Activated CD8-positive, alpha-beta memory T cell treated with anti-CD3 and anti-CD28 coated beads for 36 hours (primary cell): ENCODE measurements around the gene SERPINB6. TPM values are rescaled to one million over a fixed set of nuclear protein-coding genes. Genes with fewer than 3 reads are reported as not detected.
"Not testable (repeated sequence)": the region's sequence is repeated elsewhere in the genome, so short reads cannot be mapped to it uniquely, and the experiment has no call there.

Experiments used
- CTCF ChIA-PET: fragments of 350-600 bp; sonication (Branson Sonifier 250); formaldehyde crosslinking; loops from one replicate; lab custom pipeline; 2021; ENCODE audit warnings: antibody characterized with exemption; lab: Charles Lee
- POLR2A ChIA-PET: fragments of 350-600 bp; sonication (Branson Sonifier 250); formaldehyde crosslinking; loops from one replicate; lab custom pipeline; 2021; ENCODE audit warnings: antibody characterized with exemption; lab: Charles Lee
- total RNA-seq, 2 experiments: library from RNA; stranded (reverse); gene quantifications; one replicate each; pipeline ENCODE4 v1.2.3, GENCODE V29; 2021

Gene SERPINB6
- total RNA-seq, 2 experiments from 2014 or later, result 72.1 to 72.8 TPM

- CTCF ChIA-PET, result interaction anchor here (0.9 to 3.7 kb wide), 6 partner anchors 17 to 89 kb away, joined by 3 to 22 read pairs (median 3); no protein-coding TSS in a partner anchor
- POLR2A ChIA-PET, result interaction anchor here (0.6 to 2.7 kb wide), 4 partner anchors 33 to 94 kb away, joined by 3 to 15 read pairs (median 8); partner anchors contain the start of gene SERPINB1
Observed at GRCh38 chr6:2935566-2936291, 35.6 kb downstream of the SERPINB6 start.

DNA sequence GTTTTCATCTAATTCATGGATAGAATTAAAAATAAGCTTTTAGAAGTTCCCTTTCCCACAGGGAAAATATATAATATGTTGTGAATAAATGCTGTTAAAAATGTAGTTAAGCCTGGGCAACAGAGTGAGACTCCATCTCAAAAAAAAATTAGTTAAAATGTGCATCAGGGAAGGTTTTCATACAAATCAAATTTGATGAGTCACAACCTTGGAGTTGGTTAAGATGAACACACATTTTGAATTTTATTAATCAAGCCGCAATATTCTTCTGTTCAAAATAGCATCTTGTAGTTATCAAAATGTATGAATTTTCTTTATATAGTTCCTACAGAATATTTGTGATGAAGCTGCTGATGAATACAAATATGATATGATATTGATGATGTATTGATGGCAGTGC is 37.3 kb downstream of the SERPINB6 start:
- POLR2A ChIA-PET, result no interaction called here
- CTCF ChIA-PET, result interaction anchor here (1.4 to 3.7 kb wide), 2 partner anchors 18 to 87 kb away, joined by 3 to 22 read pairs; no protein-coding TSS in a partner anchor

GRCh38 chr6:2932911-2933310 is 38.5 kb downstream of the SERPINB6 start:
- CTCF ChIA-PET, result interaction anchor here (0.7 to 2.8 kb wide), 10 partner anchors 9 to 241 kb away, joined by 3 to 21 read pairs (median 6); no protein-coding TSS in a partner anchor
- POLR2A ChIA-PET, result not testable (repeated sequence)

DNA sequence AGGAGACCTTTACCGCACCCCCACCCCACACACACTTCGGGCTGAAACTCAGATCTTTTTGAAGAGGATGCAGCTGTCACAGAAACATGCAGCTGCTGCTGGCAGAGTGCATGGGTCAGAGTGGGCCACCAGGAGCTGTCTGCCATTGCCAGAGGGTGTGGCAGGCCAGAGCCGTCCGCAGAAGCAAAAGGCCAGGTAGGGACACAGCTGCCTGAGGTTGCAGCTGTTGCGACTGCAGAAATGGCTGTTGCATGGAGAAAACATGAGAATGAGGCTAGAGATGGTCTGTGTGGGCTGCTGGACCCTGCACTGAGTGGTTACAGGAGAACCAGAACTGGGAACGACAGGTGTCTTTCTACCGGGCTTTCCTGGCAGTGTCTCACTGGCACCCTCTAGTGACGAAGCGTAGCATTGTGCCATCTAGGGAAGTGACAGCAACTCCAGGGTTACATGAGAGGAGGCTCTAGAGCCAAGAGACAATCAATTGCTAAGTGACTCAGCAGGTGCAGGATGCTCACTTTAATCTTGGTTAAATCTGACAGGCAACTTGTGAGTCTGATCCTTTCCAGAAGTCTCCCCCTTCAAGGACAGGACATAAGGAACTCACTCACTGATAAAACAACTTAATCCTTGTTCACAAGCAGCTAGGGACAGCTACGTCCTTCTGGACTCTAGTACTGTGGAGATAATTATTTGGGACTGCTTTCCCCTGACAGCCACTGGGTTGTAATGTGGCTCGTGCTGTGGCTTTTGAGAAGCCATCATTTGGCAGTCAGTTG is 39.2 kb downstream of the SERPINB6 start:
- ChIA-PET CTCF (interaction anchor here (0.7 to 2.8 kb wide), 16 partner anchors 9 to 141 kb away, joined by 3 to 21 read pairs (median 4); partner anchors contain the start of gene SERPINB1), POLR2A (no interaction called here)

- POLR2A ChIA-PET, result no interaction called here
- CTCF ChIA-PET, result interaction anchor here (0.7 to 2.8 kb wide), 10 partner anchors 9 to 140 kb away, joined by 3 to 21 read pairs (median 6); partner anchors contain the start of gene SERPINB1
Observed at GRCh38 chr6:2931055-2931454, 40.3 kb downstream of the SERPINB6 start.

GRCh38 chr6:2927931-2928330 is 43.4 kb downstream of the SERPINB6 start:
- POLR2A ChIA-PET, CTCF ChIA-PET: not testable (repeated sequence)

DNA sequence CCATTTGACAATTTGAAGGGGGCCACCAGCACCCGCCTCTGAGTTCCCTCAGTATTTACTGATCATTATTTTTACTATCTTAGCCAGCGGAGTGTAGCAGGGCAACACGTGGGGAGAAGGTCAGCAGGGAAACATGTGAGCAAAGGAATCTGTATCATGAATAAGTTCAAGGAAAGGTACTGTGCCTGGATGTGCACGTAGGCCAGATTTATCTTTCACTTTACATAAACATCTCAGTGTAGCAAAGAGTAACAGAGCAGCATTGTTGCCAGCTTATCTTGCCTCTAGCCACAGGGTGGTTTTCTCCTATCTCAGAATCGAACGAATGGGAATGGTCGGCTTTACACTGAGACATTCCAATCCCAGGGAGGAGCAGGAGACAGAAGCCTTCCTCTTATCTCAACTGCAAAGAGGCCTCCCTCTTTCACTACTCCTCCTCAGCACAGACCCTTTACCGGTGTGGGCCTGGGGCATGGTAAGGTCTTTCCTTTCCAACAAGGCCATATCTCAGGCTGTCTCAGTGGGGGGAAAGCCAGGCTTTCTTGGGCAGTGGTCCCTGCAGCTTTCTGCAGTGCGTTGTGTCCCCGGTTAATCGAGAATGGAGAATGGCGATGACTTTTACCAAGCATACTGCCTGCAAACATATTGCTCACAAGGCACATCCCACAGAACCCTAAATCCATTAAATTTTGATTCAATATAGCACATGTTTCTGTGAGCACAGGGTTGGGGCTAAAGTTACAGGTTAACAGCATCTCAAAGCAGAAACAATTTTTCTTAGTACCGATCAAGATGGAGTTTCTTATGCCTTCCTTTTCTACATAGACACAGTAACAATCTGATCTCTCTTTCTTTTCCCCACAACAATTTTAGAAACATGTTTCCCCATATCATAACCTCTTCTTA is 45.3 kb downstream of the SERPINB6 start:
- POLR2A ChIA-PET, result not testable (repeated sequence)
- CTCF ChIA-PET, result interaction anchor here (1.4 kb wide), 1 partner anchor 80 kb away, joined by 5 read pairs; no protein-coding TSS in a partner anchor

DNA sequence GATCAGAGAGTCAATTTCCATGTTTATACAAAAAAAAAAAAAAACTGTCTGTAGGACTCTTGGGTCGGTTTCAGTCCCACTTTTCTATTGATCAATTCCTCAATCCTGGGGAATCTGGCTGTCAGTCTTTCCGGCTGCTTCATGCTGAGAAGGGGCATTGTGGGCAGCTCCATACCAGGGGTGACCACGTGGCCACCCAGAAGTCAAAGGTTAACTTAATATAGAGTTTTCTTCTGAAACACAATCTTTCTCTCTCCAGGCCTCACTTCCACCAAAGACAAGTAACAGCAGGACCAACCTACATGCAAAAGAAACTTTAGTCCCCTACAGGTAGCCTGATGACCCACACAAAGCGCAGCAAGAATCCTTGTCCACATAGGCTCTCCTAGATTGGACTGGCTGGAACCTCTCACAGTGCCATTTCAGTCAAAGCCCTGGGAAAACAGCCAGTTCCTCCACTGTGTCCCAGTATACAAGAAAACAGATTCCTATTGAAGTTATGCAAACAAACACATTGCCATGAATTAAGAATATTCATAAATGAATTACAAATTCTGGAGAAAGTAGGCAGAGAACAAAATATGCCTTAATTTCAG is 49.7 kb downstream of the SERPINB6 start:
- ChIA-PET POLR2A (no interaction called here), CTCF (interaction anchor here (1.3 kb wide), 1 partner anchor 10 kb away, joined by 7 read pairs; no protein-coding TSS in a partner anchor)

DNA sequence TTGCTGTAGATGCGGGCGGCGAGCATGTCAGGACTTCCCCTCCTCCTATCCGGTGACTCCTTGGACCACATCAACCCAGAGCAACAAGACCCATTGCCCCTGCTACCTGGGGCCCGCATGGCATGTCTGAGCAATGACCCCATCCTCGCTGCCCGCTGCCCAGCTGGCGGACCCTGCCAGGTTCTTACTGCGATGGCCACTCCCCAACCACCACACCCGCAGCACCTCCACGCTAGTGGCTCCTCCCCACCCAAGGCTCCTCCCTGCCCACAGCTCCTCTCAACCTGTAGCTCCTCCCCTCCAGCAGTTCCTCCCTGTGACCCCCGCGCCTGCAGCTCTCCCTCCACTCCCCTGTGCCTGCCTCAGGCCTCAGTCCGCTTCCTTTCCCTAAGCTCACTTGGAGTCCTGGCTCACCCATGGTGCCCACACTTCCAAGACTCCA is 50.7 kb downstream of the SERPINB6 start:
- ChIA-PET CTCF (interaction anchor here (0.7 to 1.0 kb wide), 2 partner anchors 14 to 230 kb away, joined by 3 read pairs; no protein-coding TSS in a partner anchor), POLR2A (interaction anchor here (0.7 to 0.8 kb wide), 2 partner anchors 66 to 83 kb away, joined by 3 read pairs; no protein-coding TSS in a partner anchor)

- ChIA-PET CTCF (interaction anchor here (0.7 to 1.0 kb wide), 2 partner anchors 14 to 229 kb away, joined by 3 read pairs; no protein-coding TSS in a partner anchor), POLR2A (interaction anchor here (0.7 to 0.8 kb wide), 2 partner anchors 65 to 82 kb away, joined by 3 read pairs; no protein-coding TSS in a partner anchor)
Observed at GRCh38 chr6:2919886-2920285, 51.5 kb downstream of the SERPINB6 start.

DNA sequence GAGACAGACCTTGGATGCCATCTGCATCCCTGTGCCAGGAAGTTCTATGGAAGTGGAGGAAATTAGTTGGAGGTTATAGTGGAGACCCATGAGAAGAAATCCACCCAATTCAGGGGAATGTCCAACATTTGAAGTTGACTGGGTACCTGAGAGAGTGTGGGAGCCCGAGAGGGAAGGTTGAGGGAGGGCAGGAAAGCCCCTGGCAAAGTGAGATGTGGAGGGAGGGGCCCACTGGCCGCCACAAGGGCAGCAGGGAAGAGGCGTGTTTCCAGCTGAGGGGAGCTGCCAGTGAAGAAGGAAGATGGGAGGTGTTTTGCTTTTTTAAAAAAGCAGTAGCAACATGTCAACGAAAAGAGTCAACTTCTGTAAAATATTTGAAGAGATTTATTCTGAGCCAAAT is 52.0 kb downstream of the SERPINB6 start:
- CTCF ChIA-PET, result no interaction called here
- POLR2A ChIA-PET, result no interaction called here

GRCh38 chr6:2918936-2919335 is 52.4 kb downstream of the SERPINB6 start:
- CTCF ChIA-PET, result no interaction called here
- POLR2A ChIA-PET, result no interaction called here

GRCh38 chr6:2917801-2918445 is 53.4 kb downstream of the SERPINB6 start:
- ChIA-PET CTCF (no interaction called here), POLR2A (no interaction called here)

- POLR2A ChIA-PET, result no interaction called here
- CTCF ChIA-PET, result no interaction called here
Observed at GRCh38 chr6:2917065-2917464, 54.3 kb downstream of the SERPINB6 start.

- POLR2A ChIA-PET, result no interaction called here
- CTCF ChIA-PET, result interaction anchor here (0.9 kb wide), 1 partner anchor 15 kb away, joined by 3 read pairs; no protein-coding TSS in a partner anchor
Observed at GRCh38 chr6:2916158-2916925, 55.0 kb downstream of the SERPINB6 start.

- ChIA-PET CTCF (interaction anchor here (0.9 to 1.1 kb wide), 2 partner anchors 17 to 68 kb away, joined by 3 read pairs; no protein-coding TSS in a partner anchor), POLR2A (no interaction called here)
Observed at GRCh38 chr6:2915150-2915549, 56.2 kb downstream of the SERPINB6 start.

- CTCF ChIA-PET, result interaction anchor here (1.1 to 1.3 kb wide), 2 partner anchors 67 to 73 kb away, joined by 3 read pairs; no protein-coding TSS in a partner anchor
- POLR2A ChIA-PET, result interaction anchor here (0.7 kb wide), 1 partner anchor 56 kb away, joined by 9 read pairs; no protein-coding TSS in a partner anchor
Observed at GRCh38 chr6:2914318-2914660, 57.1 kb downstream of the SERPINB6 start.
